Stomach (tissue), 9 donors: Measurements from ENCODE around the gene NCOA1. TPM values are rescaled to one million over a fixed set of nuclear protein-coding genes. Genes with fewer than 3 reads are reported as not detected.

Experiments used
- DNase-seq, 2 donors: peaks; one replicate each; pipeline versions ENCODE4 v3.0.0 to v3.0.0-alpha.2; 2013 to 2019
- H3K27ac ChIP-seq, 5 donors: fragments of 200-600 bp in 4 of 5; sonication (generic) in 4 of 5; one replicate each; pipeline ENCODE4 v1.5.1; 2013 to 2019; ENCODE audit warnings: mild to moderate bottlenecking in 1 of 5, moderate library complexity in 1 of 5
- H3K27me3 ChIP-seq, 3 donors: fragments of 200-600 bp; sonication (generic); one replicate each; pipeline ENCODE4 v1.5.1; 2017 to 2019; ENCODE audit warnings: mixed run types in 1 of 3
- H3K36me3 ChIP-seq, 4 donors: fragments of 200-600 bp; sonication (generic); 1 replicate in 3 of 4; 2 replicates in 1 of 4; pipeline ENCODE4 v1.5.1; 2016 to 2019
- H3K4me1 ChIP-seq, 4 donors: fragments of 200-600 bp; sonication (generic); one replicate each; pipeline ENCODE4 v1.5.1; 2016 to 2019
- H3K4me3 ChIP-seq, 4 donors: fragments of 200-600 bp; sonication (generic) in 3 of 4; one replicate each; pipeline ENCODE4 v1.5.1; 2016 to 2019; ENCODE audit warnings: mild to moderate bottlenecking in 1 of 4
- H3K9me3 ChIP-seq, 4 donors: fragments of 200-600 bp; sonication (generic); one replicate each; pipeline ENCODE4 v1.5.1; 2016 to 2019
- EP300 ChIP-seq: sonication (generic); formaldehyde crosslinking; IDR thresholded peaks from one replicate; pipeline ENCODE4 v1.6.1; 2017; ENCODE audit warnings: antibody characterized with exemption
- POLR2A ChIP-seq, 4 donors: fragments of 450-650 bp; IDR thresholded peaks; one replicate each; pipeline ENCODE4 v1.6.1; 2016; ENCODE audit warnings: antibody characterized with exemption in 4 of 4, control low read depth in 2 of 4, mild to moderate bottlenecking in 1 of 4, moderate library complexity in 1 of 4
- POLR2AphosphoS5 ChIP-seq, 3 donors: sonication (generic); formaldehyde crosslinking; IDR thresholded peaks; one replicate each; pipeline ENCODE4 v1.6.1; 2016; ENCODE audit warnings: antibody characterized with exemption in 3 of 3
- WGBS, 5 donors: extraction: QIAGEN DNeasy Blood & Tissue Kit in 3 of 5; methylation state at CpG; one replicate each; pipeline versions ENCODE4 v1.1.5 to v1.1.7; 2013 to 2018; 5-methylcytosine and 5-hydroxymethylcytosine counted together
- intact Hi-C: fragments of 100-400 bp; cut with DNase I; formaldehyde crosslinking; loops from one replicate; pipeline ENCODE4 v1.15.1; 2023; ENCODE audit warnings: low total_unique reads
- polyA plus RNA-seq, 3 donors: library from polyadenylated mRNA; stranded (reverse); fragments of 200-250 nt; gene quantifications; one replicate each; pipeline ENCODE4 v1.2.3, GENCODE V29; 2013
- total RNA-seq, 5 donors: library from RNA; depleted of rRNA; stranded (reverse); fragments of >200 nt; gene quantifications; one replicate each; pipeline versions ENCODE4 v1.1.0 to v1.2.3, GENCODE V29; 2014 to 2016
- TF ChIP-seq, protein P1 (sequence below), 7 experiments: fragments of 450-650 bp in 4 of 7; fragments of 200-600 bp in 3 of 7; sonication (generic) in 3 of 7; IDR thresholded peaks; one replicate each; pipeline ENCODE4 v1.5.1; 2016 to 2019; ENCODE audit warnings: antibody characterized with exemption in 7 of 7, control low read depth in 2 of 7, mild to moderate bottlenecking in 1 of 7
- donor health status: healthy with polysubstance abuse.
- donor health status: Bipolar disorder and iron deficiency.
- donor health status: healthy.

NCOA1 gene
- total and polyA plus RNA-seq, 8 donors = 7.3 to 223 (median 34.8) TPM

DNA sequence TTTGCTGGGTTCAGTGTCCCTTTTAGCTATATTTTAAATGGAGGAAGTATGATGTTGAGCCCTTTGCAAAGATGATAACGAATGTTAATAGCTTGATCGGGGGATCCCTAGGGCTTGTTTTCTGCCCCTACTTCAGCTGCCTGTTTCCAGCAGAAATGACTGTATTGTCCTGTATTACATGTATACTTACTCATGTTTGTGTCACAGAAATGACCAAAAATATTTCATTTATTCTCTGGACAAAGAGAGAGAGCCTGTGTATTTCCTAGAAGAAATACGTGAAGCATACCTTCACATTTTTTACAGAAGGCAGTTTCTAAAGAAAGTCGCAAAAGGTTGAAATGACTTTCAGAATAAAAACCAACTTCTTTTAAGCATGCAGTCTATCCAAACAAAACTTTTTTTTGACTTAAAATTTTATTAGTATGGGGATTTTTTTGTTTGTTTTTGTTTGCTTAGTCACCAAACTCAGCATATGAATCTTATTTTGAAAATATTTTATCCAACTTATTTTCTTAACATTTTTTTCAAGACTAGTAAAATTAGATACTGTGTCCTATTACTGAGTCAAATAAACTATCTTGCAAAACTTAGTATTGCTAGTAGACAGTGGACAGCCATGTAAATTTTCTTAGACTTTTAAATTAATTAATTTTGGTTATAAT lies 233.2 kb downstream of the NCOA1 start:
- no peaks in the 10 kb centered on the region for H3K9me3 ChIP-seq
- intact Hi-C loops = no loop called here
- peaks cover 0 to 13% (median 4%) of the 10 kb centered on the region in 4 donors for H3K4me1 ChIP-seq
- no peak overlapping the region for H3K4me3 ChIP-seq
- H3K36me3 ChIP-seq = peaks cover 0 to 28% (median 25%) of the 10 kb centered on the region in 4 donors
- H3K27ac ChIP-seq = no peak overlapping the region
- DNase-seq = no peak
- 85 to 93% (median 86%) methylated on average over 4 of the region's 4 CpGs for WGBS, 5 donors
- H3K27me3 ChIP-seq = no peaks in the 10 kb centered on the region
- TF ChIP-seq POLR2A (IDR thresholded peaks at IDR 0.05) (no peak), EP300 (no peak), POLR2AphosphoS5 (IDR thresholded peaks at IDR 0.05) (no peak)
- TF ChIP-seq, protein P1, sequence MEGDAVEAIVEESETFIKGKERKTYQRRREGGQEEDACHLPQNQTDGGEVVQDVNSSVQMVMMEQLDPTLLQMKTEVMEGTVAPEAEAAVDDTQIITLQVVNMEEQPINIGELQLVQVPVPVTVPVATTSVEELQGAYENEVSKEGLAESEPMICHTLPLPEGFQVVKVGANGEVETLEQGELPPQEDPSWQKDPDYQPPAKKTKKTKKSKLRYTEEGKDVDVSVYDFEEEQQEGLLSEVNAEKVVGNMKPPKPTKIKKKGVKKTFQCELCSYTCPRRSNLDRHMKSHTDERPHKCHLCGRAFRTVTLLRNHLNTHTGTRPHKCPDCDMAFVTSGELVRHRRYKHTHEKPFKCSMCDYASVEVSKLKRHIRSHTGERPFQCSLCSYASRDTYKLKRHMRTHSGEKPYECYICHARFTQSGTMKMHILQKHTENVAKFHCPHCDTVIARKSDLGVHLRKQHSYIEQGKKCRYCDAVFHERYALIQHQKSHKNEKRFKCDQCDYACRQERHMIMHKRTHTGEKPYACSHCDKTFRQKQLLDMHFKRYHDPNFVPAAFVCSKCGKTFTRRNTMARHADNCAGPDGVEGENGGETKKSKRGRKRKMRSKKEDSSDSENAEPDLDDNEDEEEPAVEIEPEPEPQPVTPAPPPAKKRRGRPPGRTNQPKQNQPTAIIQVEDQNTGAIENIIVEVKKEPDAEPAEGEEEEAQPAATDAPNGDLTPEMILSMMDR (IDR thresholded peaks at IDR 0.05) = no peak

DNA sequence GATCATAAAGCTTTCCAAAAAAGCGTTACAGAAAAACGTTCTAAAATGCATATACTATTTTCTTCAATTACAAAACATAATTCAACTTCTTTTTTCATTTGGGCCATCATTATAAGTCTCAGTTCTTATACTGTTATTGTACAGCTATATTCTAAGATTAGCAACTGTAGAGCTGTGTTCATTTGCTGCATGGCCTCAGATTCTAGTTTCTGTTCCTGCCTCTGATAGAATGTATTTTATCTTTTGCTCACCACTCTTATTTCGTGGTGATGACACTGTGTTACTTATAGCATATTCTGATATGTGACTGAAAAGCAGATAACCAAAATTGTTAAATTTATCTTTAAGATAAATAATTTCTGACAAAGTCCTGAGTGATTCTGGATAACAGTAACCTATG lies 234.9 kb downstream of the NCOA1 start:
- 66 to 81% (median 68%) methylated on average over 3 of the region's 3 CpGs for WGBS, 5 donors
- no peak for TF ChIP-seq POLR2A (IDR thresholded peaks at IDR 0.05)
- TF ChIP-seq EP300 = no peak
- no peak for TF ChIP-seq POLR2AphosphoS5 (IDR thresholded peaks at IDR 0.05)
- TF ChIP-seq, protein P1 (IDR thresholded peaks at IDR 0.05) = no peak
- peaks cover 0 to 13% (median 4%) of the 10 kb centered on the region in 4 donors for H3K4me1 ChIP-seq
- H3K4me3 ChIP-seq = no peak overlapping the region
- intact Hi-C loops = no loop called here
- no peaks in the 10 kb centered on the region for H3K27me3 ChIP-seq
- peaks cover 9 to 42% (median 38%) of the 10 kb centered on the region in 4 donors for H3K36me3 ChIP-seq
- DNase-seq = no peak
- H3K27ac ChIP-seq = no peak overlapping the region
- H3K9me3 ChIP-seq = no peaks in the 10 kb centered on the region

DNA sequence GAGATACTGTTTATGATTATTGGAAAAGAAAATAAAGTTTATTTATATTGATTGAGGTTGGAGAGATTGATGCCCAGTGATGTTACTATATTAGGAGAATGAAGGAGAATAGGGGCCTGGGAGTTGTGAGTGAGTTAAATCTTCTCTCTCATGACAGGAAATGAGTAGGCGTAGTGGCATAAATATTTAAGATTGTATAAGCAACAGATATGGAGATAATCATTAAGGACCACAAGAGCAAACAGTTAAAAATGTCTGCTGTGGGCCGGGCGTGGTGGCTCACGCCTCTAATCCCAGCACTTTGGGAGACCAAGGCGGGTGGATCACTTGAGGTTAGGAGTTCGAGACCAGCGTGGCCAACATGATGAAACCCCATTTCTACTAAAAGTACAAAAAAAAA lies 239.4 kb downstream of the NCOA1 start:
- Histone ChIP-seq H3K4me1 (no peaks in the 10 kb centered on the region), H3K9me3 (no peaks in the 10 kb centered on the region), H3K27me3 (no peaks in the 10 kb centered on the region), H3K36me3 (peaks cover 9 to 65% (median 41%) of the 10 kb centered on the region in 4 donors), H3K4me3 (no peak overlapping the region), H3K27ac (no peak overlapping the region)
- 84 to 97% (median 86%) methylated on average over 7 of the region's 7 CpGs for WGBS, 5 donors
- DNase-seq = no peak
- TF ChIP-seq POLR2A (IDR thresholded peaks at IDR 0.05) = no peak
- TF ChIP-seq POLR2AphosphoS5 (IDR thresholded peaks at IDR 0.05) = no peak
- TF ChIP-seq, protein P1 (IDR thresholded peaks at IDR 0.05) = no peak
- TF ChIP-seq EP300 = no peak
- intact Hi-C loops = no loop called here

DNA sequence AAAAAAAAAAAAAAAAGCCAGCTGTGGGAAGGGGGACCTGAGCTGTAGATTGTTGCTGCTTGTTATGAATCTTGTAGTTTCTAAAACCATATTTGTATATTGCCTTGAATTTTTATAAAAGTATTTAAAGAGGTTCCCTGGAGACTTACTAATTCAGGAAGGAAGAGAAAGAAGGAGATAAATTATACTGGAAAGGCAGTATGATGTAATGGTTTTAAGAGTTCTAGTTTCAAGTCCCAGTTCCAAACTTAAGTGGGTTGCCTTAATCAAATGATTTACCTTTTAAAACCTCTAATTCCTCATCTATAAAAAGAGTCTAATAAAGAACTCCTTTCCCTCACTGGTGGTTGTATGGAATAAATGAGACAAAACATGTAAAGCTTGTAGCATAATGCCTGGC lies 240.0 kb downstream of the NCOA1 start:
- Histone ChIP-seq H3K27me3 (no peaks in the 10 kb centered on the region), H3K4me1 (no peaks in the 10 kb centered on the region), H3K4me3 (no peak overlapping the region), H3K27ac (no peak overlapping the region), H3K36me3 (peaks cover 9 to 65% (median 41%) of the 10 kb centered on the region in 4 donors), H3K9me3 (no peaks in the 10 kb centered on the region)
- DNase-seq = no peak
- TF ChIP-seq, protein P1 (IDR thresholded peaks at IDR 0.05) = no peak
- intact Hi-C loops = no loop called here
